ENCODE data around the gene FAM169A.
A peak's percentile ranks its signal among the peaks of the same experiment; 100 is the strongest.
"Not testable (repeated sequence)": the region's sequence is repeated elsewhere in the genome, so short reads cannot be mapped to it uniquely, and the experiment has no call there.

FAM169A gene, protein sequence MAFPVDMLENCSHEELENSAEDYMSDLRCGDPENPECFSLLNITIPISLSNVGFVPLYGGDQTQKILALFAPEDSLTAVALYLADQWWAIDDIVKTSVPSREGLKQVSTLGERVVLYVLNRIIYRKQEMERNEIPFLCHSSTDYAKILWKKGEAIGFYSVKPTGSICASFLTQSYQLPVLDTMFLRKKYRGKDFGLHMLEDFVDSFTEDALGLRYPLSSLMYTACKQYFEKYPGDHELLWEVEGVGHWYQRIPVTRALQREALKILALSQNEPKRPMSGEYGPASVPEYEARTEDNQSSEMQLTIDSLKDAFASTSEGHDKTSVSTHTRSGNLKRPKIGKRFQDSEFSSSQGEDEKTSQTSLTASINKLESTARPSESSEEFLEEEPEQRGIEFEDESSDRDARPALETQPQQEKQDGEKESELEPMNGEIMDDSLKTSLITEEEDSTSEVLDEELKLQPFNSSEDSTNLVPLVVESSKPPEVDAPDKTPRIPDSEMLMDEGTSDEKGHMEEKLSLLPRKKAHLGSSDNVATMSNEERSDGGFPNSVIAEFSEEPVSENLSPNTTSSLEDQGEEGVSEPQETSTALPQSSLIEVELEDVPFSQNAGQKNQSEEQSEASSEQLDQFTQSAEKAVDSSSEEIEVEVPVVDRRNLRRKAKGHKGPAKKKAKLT

DNA sequence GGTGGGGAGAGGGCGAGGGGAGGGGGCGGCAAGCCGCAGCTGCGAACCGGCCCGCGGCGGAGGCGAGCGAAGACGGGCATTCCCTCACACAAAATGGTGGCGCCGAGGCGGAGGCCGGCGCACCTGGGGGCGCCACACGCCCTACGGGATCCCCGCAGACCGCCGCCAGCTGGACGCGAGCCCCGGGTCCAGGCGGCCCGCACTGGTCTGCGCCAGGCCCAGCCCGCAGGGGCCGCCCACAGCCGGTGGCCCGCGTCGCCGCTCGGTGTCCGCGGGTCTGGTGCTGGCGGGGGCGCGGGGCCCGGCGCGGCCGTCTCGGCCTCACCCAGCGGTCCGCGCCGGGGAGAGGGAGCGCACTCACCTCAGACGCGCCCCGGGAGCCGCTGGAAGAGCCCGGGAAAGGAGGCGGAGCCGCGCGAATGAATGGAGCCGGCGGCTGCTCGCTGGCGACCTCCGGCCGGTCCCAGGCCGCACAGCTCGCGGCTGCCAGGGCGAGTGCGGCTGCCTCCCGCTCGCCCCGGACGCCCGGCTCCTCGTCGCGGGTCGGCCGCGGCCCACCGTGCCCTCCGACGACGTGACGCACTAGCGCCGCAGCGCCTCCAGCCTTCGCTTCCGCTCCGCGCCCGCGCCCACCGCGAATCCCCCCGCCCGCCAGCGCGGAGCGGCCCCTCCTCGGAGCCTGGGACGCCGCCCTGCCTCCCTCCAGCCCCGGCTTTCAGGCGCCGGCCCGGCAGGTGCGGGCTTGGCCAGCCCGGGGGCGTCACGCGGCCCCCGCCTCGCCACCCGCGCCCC lies at the start of gene FAM169A:
Gene FAM169A, minus strand, starts transcription at position 584 of the 792 bp plus-strand sequence. CDS start 24,711 bp downstream, outside the sequence.
- DNase-seq (ENCODE audit: low read depth), result peak; percentile 8
- peak within 1 kb of the TSS; percentile 35 for H3K4me3 ChIP-seq (replicated peaks; ENCODE audit: low read depth, low read length)
- TF ChIP-seq, protein P1, sequence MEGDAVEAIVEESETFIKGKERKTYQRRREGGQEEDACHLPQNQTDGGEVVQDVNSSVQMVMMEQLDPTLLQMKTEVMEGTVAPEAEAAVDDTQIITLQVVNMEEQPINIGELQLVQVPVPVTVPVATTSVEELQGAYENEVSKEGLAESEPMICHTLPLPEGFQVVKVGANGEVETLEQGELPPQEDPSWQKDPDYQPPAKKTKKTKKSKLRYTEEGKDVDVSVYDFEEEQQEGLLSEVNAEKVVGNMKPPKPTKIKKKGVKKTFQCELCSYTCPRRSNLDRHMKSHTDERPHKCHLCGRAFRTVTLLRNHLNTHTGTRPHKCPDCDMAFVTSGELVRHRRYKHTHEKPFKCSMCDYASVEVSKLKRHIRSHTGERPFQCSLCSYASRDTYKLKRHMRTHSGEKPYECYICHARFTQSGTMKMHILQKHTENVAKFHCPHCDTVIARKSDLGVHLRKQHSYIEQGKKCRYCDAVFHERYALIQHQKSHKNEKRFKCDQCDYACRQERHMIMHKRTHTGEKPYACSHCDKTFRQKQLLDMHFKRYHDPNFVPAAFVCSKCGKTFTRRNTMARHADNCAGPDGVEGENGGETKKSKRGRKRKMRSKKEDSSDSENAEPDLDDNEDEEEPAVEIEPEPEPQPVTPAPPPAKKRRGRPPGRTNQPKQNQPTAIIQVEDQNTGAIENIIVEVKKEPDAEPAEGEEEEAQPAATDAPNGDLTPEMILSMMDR (IDR thresholded peaks at IDR 0.05; ENCODE audit: low read length, missing control alignments), result no peak

DNA sequence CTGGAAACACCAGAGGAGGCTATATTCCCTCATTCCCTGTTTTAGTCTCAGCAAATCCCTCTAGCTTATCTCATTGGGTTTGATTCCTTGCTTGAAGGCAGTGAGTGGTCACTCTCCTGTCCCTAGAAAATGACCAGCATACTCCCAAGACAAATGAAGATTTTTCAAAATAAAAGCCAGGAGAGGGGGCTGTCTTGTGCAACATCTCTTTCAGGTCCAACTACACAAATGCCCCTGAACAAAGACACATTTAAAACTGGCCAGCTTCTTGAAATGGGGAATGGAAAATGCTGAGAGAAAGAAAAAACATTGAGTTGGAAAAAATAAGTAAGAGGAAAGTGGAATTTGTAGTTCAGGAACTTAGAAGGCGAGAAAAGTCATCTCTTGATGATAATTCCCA lies 49.3 kb upstream of the FAM169A start:
- no peak for DNase-seq (ENCODE audit: low read depth)
- TF ChIP-seq, protein P1 (IDR thresholded peaks at IDR 0.05; ENCODE audit: low read length, missing control alignments), result no peak

DNA sequence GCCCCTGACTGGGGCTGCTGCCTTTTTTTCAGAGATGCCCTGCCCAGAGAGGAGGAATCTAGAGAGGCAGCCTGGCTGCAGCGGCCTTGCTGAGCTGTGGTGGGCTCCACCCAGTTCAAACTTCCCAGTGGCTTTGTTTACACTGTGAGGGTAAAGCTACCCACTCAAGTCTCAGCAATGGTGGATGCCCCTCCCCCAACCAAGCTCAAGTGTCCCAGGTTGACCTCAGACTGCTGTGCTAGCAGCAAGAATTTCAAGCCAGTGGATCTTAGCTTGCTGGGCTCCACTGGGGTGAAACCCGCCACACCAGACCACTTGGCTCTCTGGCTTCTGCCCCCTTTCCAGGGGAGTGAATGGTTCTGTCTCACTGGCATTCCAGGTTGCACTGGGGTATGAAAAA lies 45.2 kb upstream of the FAM169A start:
- not testable (repeated sequence) for H3K4me3 ChIP-seq (replicated peaks; ENCODE audit: low read depth, low read length); DNase-seq (ENCODE audit: low read depth)

More for the DNA sequence above, 49.3 kb upstream of the FAM169A start:
- H3K4me3 ChIP-seq (replicated peaks; ENCODE audit: low read depth, low read length), result no peak overlapping the region

DNA sequence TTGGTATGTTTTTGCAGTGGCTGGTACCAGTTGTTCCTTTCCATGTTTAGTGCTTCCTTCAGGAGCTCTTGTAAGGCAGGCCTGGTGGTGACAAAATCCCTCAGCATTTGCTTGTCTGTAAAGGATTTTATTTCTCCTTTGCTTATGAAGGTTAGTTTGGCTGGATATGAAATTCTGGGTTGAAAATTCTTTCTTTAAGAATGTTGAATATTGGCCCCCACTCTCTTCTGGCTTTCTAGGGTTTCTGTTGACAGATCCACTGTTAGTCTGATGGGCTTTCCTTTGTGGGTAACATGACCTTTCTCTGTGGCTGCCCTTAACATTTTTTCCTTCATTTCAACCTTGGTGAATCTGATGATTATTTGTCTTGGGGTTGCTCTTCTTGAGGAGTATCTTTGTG lies 43.7 kb upstream of the FAM169A start:
- H3K4me3 ChIP-seq (replicated peaks; ENCODE audit: low read depth, low read length), result not testable (repeated sequence)

DNA sequence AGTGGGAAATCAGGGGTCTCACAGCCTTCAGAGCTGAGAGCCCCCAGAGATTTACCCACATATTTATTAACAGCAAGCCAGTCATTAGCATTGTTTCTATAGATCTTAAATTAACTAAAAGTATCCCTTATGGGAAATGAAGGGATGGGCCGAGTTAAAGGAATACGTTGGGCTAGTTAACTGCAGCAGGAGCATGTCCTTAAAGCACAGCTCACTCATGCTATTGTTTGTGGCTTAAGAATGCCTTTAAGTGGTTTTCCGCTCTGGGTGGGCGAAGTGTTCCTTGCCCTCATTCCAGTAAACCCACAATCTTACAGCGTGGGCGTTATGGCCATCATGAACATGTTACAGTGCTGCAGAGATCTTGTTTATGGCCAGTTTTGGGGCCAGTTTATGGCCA lies 42.0 kb upstream of the FAM169A start:
- not testable (repeated sequence) for H3K4me3 ChIP-seq (replicated peaks; ENCODE audit: low read depth, low read length)

More for the DNA sequence above, 43.7 kb upstream of the FAM169A start:
- DNase-seq (ENCODE audit: low read depth), result not testable (repeated sequence)

DNA sequence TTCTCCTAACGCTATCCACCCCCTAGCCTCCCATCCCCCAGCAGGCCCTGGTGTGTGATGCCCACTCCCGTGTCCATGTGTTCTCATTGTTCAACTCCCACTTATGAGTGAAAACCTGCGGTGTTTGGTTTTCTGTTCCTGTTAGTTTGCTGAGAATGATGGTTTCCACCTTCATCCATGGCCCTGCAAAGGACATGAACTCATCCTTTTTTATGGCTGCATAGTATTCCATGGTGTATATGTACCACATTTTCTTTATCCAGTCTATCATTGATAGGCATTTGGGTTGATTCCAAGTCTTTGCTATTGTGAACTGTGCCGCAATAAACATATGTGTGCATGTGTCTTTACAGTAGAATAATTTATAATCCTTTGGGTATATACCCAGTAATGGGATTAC lies 38.5 kb upstream of the FAM169A start:
- not testable (repeated sequence) for H3K4me3 ChIP-seq (replicated peaks; ENCODE audit: low read depth, low read length); DNase-seq (ENCODE audit: low read depth)

More for the DNA sequence above, 42.0 kb upstream of the FAM169A start:
- not testable (repeated sequence) for DNase-seq (ENCODE audit: low read depth)

DNA sequence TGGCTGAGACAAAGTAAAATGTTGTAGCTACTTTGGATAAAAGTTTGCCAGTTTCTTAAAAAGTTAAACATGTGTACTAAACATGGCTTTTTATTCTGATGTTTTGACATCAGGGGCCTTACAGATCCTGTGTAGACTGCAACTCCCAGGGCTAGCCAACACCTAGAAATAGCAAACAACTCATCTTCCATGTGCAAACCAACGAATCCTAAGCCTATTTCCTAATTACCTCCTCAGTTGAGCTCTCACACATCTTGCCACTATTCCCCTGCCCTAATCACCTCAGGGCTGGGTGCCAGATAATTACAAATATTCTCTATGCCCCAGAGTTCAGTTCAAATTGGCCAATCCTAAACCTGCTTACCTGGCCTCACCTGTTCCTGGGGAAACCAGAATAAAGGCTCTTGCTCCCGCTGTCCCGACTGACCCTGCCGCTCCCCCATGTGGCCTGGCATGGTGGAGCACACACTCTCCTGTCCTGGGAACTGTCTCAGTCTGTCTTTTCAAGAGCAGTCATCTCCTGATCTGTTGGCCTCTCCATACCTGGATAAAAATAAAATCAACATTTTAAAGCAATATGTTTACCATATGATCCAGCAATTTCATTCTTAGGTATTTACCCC lies 37.1 kb upstream of the FAM169A start:
- TF ChIP-seq, protein P1 (IDR thresholded peaks at IDR 0.05; ENCODE audit: low read length, missing control alignments), result peak; percentile 27
- H3K4me3 ChIP-seq (replicated peaks; ENCODE audit: low read depth, low read length), result no peak overlapping the region
- DNase-seq (ENCODE audit: low read depth), result peak; percentile 3

DNA sequence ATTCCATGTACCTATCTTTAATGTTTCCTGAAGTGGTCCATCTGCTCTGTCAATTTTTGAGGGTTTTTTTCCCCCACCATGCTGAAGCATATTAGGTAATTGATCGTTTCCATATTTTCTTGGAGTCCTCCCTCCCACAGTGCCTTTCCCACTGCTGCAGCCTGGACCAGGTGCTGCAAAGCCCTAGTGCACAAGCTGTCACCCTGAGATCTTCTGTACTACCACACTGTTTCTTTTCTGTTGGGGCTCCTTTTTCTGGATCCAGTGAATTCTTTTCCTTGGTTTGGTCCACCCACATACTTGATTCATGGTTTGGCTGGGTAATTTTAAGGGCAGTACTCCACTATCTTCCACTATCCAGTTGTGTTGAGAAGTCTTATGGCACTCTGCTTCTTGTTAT lies 30.9 kb upstream of the FAM169A start:
- DNase-seq (ENCODE audit: low read depth), result no peak
- TF ChIP-seq, protein P1 (IDR thresholded peaks at IDR 0.05; ENCODE audit: low read length, missing control alignments), result no peak

More for the DNA sequence above, 30.9 kb upstream of the FAM169A start:
- H3K4me3 ChIP-seq (replicated peaks; ENCODE audit: low read depth, low read length), result no peak overlapping the region

Data from fibroblast of pulmonary artery (primary cell).